ENCODE results near the gene PLXDC2.

Gene PLXDC2

GRCh38 chr10:20065814-20066213, 249.6 kb downstream of the PLXDC2 start:
- DNase-seq: no peak

- no peak for DNase-seq
Measured at GRCh38 chr10:20073167-20073566, 256.9 kb downstream of the PLXDC2 start.

- no peak for DNase-seq
Measured at GRCh38 chr10:20075713-20076112, 259.5 kb downstream of the PLXDC2 start.

GRCh38 chr10:20084451-20084850, 268.2 kb downstream of the PLXDC2 start:
- no peak for DNase-seq

- no peak for DNase-seq
Measured at GRCh38 chr10:20085115-20085514, 268.9 kb downstream of the PLXDC2 start.

- no peak for DNase-seq
Measured at GRCh38 chr10:20087353-20087752, 271.1 kb downstream of the PLXDC2 start.

GRCh38 chr10:20088061-20088701, 271.9 kb downstream of the PLXDC2 start:
- DNase-seq: no peak

- DNase-seq: no peak
Measured at GRCh38 chr10:20089879-20090278, 273.6 kb downstream of the PLXDC2 start.

GRCh38 chr10:20090831-20091230, 274.6 kb downstream of the PLXDC2 start:
- no peak for DNase-seq

GRCh38 chr10:20091698-20092097, 275.5 kb downstream of the PLXDC2 start:
- no peak for DNase-seq

GRCh38 chr10:20093600-20093999, 277.4 kb downstream of the PLXDC2 start:
- DNase-seq: no peak

- no peak for DNase-seq
Measured at GRCh38 chr10:20094226-20094976, 278.2 kb downstream of the PLXDC2 start.

GRCh38 chr10:20100171-20100570, 283.9 kb downstream of the PLXDC2 start:
- DNase-seq: no peak

GRCh38 chr10:20105236-20105635, 289.0 kb downstream of the PLXDC2 start:
- DNase-seq: no peak

- no peak for DNase-seq
Measured at GRCh38 chr10:20105931-20106330, 289.7 kb downstream of the PLXDC2 start.

- DNase-seq: no peak
Measured at GRCh38 chr10:20108021-20108420, 291.8 kb downstream of the PLXDC2 start.

- DNase-seq: no peak
Measured at GRCh38 chr10:20109613-20110012, 293.4 kb downstream of the PLXDC2 start.

GRCh38 chr10:20110125-20111100, 294.2 kb downstream of the PLXDC2 start:
- no peak for DNase-seq

- no peak for DNase-seq
Measured at GRCh38 chr10:20114179-20114578, 297.9 kb downstream of the PLXDC2 start.

GRCh38 chr10:20115894-20116293, 299.7 kb downstream of the PLXDC2 start:
- no peak for DNase-seq

- DNase-seq: no peak
Measured at GRCh38 chr10:20117471-20117870, 301.2 kb downstream of the PLXDC2 start.

GRCh38 chr10:20118119-20118518, 301.9 kb downstream of the PLXDC2 start:
- DNase-seq: no peak

GRCh38 chr10:20128811-20129210, 312.6 kb downstream of the PLXDC2 start:
- peak in 1 of 2 donors; percentile 2 for DNase-seq
